ENCODE measurements around the gene FFAR3.

DNA sequence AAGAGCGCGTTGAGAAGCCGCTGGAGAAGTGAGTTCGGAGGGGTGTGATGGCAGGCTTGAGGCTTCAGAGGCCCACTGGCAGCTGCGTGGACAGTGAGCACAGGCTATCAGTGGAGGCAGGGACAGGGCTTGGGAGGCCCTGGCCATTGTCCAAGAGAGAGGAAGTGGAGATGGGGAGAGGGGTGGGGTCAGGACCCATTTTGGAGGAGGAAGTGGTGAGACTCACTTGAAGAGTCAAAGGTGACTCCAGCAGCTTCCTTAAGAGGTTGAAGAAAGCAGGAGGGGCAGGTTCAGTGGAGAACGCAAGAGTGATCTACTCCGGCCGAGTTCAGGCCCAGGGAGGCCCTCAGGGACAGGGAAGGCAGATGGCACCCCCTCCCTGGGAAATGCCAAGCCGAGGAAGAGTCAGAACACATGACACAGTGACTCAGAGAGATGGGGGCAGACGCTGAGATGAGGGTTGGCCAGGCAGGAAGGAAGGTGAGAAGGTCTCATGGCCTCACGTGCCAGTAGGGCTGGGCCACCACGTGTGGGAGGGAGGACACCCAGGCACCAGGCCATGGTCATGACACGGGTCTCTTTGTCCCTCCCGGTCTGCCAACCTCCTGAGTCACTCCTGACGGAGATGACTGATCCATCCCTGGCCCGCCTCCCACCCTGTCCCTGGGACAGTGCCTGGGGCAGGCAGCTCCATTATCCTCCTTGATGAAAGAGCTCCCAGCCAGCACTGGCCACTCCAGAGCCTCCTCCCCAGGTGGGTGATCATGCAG lies 39.4 kb upstream of the FFAR3 start:
- no peak for TF ChIP-seq CTCF (IDR thresholded peaks at IDR 0.05)
- peak in 1 of 2 donors; percentile 19 for TF ChIP-seq POLR2A (IDR thresholded peaks at IDR 0.05)
